CD1c-positive myeloid dendritic cell (primary cell): ENCODE data around the gene UTRN.
A peak's percentile ranks its signal among the peaks of the same experiment; 100 is the strongest.

ENCODE experiments used
- DNase-seq: peaks from one replicate; pipeline ENCODE4 v3.0.0-alpha.2; 2016; ENCODE audit errors: extremely low spot score

The UTRN gene

GRCh38 chr6:144284783-144285547 lies at the start of gene UTRN:
Gene UTRN, plus strand, starts transcription at chr6:144285335. Its CDS starts 6,494 bp downstream, at chr6:144291829.
- DNase-seq, result peak; percentile 88

- no peak for DNase-seq
These were observed 40.4 kb upstream of the UTRN start for GRCh38 chr6:144244688-144245087.

DNA sequence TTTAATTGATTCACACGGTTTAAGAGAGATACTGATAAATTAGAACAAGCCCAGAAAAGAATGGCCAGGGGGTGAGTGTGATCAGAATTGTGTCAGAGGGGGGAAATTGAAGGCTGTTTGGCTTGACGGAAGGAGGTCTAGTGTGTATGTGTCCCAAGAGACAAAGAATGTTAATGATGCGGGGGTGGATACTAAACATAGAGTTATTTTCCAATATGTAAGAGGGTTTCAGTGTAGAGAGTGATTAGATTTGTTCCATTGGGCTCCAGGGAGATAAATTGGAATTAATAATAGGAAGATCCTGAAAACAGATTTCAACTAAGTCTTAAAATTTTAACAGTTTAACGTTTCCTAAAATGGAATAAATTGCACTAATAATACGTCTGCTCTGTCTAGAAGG lies 38.1 kb upstream of the UTRN start:
- no peak for DNase-seq

- no peak for DNase-seq
These were observed 37.1 kb upstream of the UTRN start for GRCh38 chr6:144248003-144248402.

DNA sequence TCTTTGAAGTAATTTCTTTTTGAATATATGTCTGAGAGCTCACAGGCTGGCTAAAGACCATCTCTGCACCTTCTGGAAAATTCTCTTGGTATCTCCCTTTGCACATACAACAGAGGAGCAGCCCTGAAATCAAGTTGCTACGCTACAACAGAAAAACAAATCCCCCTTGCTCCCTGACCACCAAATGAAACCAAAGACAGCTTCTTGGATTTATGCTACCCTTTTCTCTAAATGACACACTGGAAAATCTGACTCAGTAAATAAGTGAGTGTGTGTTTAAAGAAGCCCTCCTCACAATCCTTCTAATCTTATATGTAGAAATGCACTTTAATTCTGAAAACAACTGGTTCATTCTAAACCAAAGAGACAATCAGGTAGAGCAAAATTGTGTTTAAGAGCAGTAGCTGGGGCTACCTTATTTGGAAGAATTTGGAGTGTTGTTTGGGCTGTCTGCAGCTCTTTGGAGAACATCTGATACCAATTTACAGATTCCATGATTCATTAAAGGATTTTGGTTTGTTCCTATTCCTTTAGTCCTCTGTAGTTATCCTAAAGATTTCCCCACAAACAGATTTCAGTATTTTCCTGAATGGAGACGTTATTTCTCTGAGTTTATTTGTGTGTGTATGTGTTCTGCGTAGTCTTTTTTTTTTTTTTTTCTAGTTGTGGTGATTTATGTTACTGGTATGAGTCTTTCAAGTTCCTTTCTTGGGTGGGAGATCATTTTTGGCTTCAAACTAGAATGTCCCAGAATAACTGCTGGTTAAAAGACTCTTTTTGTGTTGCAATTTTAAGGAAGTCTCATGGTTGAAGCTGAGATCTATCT lies 36.4 kb upstream of the UTRN start:
- DNase-seq, result no peak

GRCh38 chr6:144250276-144250675 lies 34.9 kb upstream of the UTRN start:
- no peak for DNase-seq

- no peak for DNase-seq
These were observed 32.9 kb upstream of the UTRN start for GRCh38 chr6:144252259-144252658.

- DNase-seq, result no peak
These were observed 25.1 kb upstream of the UTRN start for GRCh38 chr6:144259986-144260385.

DNA sequence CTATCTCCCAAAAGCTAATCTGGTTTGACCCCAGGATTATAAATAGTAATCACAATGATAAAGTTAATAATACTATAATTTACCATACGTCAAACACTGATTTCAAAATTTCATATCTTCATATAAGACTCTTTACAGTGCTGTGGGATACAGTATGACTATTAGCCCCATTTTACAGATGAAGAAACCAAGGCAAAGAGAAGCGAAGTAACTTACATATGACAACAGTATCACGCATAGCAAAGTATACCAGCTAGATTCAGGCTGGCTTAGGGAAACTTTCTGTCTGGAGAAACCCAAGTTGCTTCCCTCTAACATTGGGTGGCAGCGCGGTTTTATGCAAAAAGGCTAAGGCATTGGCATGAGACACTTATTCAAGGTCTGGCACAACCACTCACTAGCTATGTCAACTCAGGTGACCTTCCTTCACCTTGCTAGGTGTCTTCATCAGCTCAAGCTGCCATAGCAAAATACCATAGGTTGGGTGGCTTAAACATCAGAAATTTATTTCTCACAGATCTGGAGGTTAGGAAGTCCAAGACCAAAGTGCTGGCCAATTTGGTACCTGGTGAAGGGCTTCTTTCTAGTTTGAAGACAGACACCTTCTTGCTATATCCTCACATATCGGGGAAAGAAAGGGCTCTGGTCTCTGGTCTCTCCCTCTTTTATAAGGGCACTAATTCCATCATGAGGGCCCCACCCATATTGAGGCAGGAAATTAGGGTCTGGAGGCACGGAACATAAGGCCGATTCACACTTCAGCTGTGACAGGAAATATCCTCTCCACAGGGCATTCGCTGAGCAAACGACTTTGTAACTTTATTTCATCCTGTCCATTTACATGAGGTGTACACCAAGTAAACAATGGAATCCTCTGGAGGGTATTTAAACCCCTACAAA lies 22.4 kb upstream of the UTRN start:
- no peak for DNase-seq

DNA sequence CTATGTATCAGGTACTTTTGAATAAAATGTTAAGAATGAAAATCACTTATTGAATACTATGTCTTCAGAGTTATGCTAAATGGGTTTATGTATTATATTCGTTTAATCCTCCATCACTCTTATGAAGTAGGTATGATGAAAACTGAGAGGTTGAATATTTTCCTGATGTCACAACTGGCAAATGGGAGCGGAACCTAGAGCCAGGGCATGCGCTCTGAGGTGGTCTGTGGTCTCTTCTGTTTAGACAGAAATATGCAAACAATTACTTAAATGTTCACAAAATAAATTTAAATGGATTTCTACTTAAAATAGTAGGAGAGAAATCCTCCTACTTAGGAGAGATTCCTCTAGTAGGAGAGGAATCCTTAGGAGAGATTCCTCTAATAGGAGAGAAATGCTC lies 21.3 kb upstream of the UTRN start:
- no peak for DNase-seq

- DNase-seq, result no peak
These were observed 20.7 kb upstream of the UTRN start for GRCh38 chr6:144264270-144265060.

- DNase-seq, result no peak
These were observed 20.1 kb upstream of the UTRN start for GRCh38 chr6:144265061-144265357.

DNA sequence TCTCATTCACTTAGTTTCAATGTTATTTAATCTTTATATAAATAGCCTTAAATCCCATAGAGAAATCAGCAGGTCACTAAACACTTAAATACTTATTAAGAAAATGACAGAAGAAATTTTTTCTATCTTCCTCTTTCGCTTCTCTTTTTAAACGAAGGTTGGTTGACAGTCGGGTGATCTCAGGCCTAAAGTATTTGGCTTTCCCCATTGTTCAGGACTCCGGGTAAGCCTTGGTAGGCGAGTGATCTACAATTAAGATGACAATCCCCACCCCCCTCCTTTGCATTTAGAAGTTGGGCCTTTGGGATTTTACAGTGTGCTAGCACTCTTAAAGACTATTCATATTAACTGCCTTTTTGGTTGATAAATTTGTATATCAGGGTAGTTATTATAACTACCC lies 19.7 kb upstream of the UTRN start:
- DNase-seq, result peak; percentile 64

DNA sequence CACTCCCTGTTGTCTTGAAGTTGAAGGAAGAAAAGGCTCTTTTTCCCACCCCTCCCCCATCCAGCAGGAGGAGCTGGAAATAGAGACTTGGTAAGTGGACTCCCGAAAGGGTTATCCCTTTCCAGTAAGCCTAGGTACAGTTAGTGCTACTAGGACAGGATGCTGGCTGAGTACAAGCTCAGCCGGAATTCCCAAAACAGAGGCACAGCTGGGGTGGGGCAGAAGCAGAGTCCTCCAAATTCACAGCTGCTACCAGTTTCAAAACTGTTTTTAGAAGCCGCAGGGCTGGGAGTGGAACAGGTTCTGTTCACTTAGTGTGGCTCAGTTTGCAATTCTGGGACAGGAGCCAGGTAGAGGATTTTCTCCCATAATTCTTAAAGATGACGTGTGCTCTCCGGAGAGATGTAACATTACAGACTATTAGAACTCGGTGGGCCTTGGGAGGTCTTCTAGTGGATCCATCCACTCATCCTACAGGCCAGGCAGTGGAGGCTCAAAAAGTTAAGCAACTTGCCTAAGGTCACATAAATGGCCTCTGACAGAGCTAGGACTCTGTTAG lies 19.0 kb upstream of the UTRN start:
- DNase-seq, result no peak

- DNase-seq, result no peak
These were observed 16.3 kb upstream of the UTRN start for GRCh38 chr6:144268794-144269349.

GRCh38 chr6:144277174-144277573 lies 8.0 kb upstream of the UTRN start:
- no peak for DNase-seq

DNA sequence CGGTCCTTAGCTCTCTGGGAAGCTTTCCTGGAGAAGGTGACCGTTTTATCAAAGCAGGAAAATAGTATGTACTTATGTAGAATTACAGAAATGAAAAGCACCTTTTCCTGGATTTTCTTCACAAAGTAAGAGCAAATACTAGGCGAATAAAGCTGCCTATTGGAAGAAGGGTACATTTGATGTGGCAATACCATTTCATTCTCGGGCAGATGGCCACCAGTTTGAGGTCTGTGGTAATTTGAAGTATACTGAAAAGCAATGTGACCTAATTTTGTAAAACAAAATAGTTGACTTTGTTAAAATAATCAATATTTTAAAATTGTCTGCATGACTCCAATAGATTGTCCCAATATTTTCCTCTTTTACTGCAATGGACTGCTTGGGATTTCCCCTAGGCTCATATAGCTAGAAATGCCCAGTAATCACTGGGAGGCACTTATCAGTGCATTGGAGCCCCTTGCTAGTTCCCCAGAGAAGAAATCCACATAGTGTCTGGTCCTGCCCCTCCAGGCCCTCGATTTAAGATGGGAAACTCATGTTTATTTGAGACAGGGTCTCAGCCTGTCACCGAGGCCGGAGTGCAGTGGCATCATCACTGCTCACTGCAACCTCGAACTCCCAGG lies 7.4 kb upstream of the UTRN start:
- DNase-seq, result no peak

DNA sequence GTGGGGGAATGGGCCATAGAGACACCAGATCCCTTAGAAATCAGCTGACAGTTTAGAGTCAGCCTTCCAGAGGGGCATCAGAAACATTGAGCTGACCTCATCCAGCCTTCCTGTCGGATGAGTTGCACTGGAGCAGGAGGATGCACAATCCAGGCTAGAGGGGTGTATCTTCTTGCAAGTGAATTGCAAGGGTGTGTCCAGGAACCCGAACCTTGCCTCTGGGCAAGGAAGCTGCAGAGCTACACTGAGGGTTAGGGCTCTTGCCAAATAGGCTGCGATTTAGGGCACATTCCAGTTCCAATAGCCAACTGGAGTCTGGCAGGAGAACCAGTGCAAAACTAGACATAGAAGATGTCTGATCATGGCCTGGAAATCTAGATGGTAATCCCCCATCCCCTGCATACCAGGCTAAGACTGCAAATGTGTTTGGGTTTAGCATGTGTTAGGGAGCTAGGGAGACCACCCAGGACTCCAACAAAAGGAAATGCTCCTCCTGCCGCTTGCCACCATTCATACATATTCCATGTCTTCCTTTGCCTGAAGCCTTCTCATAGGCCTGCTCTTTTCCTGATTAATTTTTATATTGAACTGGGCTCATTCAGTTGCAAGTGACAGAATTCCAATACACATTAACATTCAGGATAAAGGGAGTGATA lies 6.3 kb upstream of the UTRN start:
- no peak for DNase-seq

DNA sequence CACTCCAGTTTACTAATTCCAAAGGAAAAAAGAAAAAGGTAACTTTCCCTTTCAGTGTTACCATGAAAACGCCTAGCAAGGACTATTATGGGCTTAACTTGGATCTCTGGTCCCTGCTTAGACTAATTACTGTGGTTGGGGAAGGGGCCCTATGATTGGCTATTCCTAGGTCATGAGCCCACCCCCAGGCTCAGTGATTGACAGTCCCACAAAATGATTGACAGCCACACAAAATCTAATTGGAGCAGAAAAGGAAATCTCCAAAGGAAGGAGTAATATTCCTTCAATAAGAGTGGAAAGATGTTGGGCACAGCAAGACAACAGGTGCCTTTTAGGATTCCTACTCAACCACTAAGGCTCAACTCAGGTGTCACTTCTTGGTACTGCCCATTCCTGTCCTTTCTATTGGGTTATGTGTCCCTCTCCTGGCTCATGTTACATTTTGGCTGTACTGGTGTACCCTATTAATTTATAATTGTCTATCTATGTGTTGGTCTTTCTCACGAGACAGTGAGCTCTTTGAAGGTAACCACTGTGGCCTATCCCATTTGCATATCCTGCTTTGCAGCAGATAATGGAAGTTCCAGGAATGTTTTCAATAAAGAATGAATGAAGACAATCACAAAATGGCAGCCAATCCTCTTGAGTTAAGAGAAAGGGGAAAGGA lies 5.5 kb upstream of the UTRN start:
- DNase-seq, result no peak
